ENCODE results near the gene UNC79. TPM values are rescaled to one million over a fixed set of nuclear protein-coding genes. Genes with fewer than 3 reads are reported as not detected.

UNC79 gene
- total RNA-seq, 6 experiments from 2014 or later = 0.02 to 0.08 (median 0.05) TPM

DNA sequence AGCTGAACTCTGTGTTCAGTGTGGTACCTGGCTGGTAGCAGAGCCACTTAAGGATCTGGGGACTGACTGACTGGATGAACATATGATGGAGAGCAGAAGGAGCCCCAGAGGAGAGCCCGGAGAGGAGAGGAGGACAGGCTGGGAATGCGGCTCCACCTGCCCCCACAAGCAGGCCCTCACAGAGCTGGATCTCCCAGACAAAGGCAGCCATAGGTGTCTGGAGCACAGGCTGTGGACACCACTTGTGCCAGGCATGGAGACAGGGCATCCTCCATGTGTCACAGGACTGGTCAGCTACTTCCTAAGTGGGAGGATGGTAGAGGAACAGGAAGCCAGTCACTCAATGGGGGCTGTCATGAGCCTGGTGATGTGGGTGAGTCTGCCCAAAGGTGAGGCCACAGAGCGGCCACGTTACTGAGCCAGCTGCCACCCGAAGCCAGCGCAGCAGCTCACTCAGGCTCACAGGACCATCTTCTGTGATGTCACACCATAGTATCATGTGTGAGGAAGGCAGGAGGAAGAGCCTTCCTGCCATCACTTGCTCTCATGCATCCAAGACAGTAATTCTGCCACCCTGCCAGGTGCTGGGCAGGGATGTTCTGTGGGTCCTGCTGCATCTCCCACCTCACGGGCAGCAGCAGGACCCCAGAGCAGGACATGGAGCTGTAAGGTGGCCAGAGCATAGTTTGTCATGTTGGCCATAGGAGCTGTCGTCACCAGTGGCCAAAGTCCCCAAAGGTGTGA lies 285.4 kb downstream of the UNC79 start:
- no peak for DNase-seq
- H3K27me3 Mint-ChIP-seq (ENCODE audit: insufficient read depth) = peaks cover 4% of the 10 kb centered on the region
- H3K4me3 Mint-ChIP-seq = no peak overlapping the region
- H3K36me3 Mint-ChIP-seq (ENCODE audit: low read depth) = no peaks in the 10 kb centered on the region
- TF ChIP-seq, protein P1, sequence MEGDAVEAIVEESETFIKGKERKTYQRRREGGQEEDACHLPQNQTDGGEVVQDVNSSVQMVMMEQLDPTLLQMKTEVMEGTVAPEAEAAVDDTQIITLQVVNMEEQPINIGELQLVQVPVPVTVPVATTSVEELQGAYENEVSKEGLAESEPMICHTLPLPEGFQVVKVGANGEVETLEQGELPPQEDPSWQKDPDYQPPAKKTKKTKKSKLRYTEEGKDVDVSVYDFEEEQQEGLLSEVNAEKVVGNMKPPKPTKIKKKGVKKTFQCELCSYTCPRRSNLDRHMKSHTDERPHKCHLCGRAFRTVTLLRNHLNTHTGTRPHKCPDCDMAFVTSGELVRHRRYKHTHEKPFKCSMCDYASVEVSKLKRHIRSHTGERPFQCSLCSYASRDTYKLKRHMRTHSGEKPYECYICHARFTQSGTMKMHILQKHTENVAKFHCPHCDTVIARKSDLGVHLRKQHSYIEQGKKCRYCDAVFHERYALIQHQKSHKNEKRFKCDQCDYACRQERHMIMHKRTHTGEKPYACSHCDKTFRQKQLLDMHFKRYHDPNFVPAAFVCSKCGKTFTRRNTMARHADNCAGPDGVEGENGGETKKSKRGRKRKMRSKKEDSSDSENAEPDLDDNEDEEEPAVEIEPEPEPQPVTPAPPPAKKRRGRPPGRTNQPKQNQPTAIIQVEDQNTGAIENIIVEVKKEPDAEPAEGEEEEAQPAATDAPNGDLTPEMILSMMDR (IDR thresholded peaks at IDR 0.05) = no peak
- H3K27ac Mint-ChIP-seq = no peak overlapping the region
- peaks cover 44% of the 10 kb centered on the region for H3K9me3 Mint-ChIP-seq
- H3K4me1 Mint-ChIP-seq (ENCODE audit: low read depth) = no peaks in the 10 kb centered on the region

- TF ChIP-seq, protein P1 (IDR thresholded peaks at IDR 0.05) = no peak
- DNase-seq = no peak
- Mint-ChIP-seq H3K27ac (no peak overlapping the region), H3K36me3 (ENCODE audit: low read depth) (no peaks in the 10 kb centered on the region), H3K4me3 (no peak overlapping the region), H3K4me1 (ENCODE audit: low read depth) (no peaks in the 10 kb centered on the region), H3K27me3 (ENCODE audit: insufficient read depth) (peaks cover 4% of the 10 kb centered on the region), H3K9me3 (peaks cover 48% of the 10 kb centered on the region)
Measured at GRCh38 chr14:93716746-93717667, 286.3 kb downstream of the UNC79 start.

DNA sequence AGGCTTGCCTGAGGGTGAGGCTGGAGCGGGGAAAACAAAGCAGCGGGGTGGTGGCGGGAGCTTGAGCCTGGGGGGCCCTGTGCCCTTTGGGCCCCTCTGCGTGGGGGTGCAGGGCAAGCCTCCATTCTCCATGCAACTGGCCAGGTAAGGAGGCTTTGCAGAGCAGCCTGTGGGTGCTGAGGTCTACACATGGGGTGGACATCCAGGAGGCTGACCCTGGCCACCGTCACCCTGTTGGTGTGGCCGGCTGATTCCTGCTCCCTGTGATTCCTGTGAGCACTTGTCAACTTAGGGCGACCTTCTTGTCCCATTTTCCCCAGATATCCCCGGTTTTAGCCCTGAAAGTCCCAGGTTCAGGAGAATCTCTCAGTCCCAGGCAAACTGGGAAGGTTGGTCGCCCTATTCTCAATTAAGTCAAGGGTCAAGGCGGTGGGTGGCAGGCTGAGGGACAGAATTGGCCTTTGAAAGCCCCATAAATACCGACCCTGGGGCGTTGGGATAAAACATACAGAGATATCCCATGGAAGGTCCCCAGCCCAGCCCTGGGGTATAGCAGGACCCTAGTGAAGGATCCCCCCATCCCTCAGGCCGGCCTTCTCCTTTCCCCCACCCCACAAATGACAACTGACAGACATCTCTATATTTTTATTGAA lies 287.1 kb downstream of the UNC79 start:
- Mint-ChIP-seq H3K4me1 (ENCODE audit: low read depth) (no peaks in the 10 kb centered on the region), H3K27me3 (ENCODE audit: insufficient read depth) (peaks cover 3% of the 10 kb centered on the region), H3K36me3 (ENCODE audit: low read depth) (no peaks in the 10 kb centered on the region), H3K4me3 (no peak overlapping the region), H3K9me3 (peaks cover 50% of the 10 kb centered on the region), H3K27ac (no peak overlapping the region)
- DNase-seq = no peak
- TF ChIP-seq, protein P1 (IDR thresholded peaks at IDR 0.05) = no peak

DNA sequence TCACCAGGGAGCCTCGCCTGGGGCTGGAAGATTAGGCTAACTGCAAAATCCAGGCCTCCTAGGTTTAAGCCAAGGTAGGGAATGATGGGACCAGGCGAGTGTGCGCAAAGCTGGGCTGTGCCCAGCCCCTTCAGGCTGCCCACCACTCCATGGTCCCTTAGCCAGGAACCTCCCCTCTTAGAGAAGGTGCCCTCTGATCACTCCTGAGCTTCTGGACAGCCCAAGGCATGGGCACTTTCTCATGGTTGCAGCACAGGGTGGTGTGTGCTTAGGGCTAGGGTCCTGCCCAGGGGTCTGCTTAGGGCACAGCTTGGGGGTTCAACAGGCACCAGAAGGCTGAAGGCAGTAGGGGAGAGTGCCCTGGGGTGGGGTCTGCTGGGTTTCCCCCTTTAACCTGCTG lies 288.5 kb downstream of the UNC79 start:
- no peaks in the 10 kb centered on the region for H3K36me3 Mint-ChIP-seq (ENCODE audit: low read depth)
- H3K4me3 Mint-ChIP-seq = no peak overlapping the region
- TF ChIP-seq, protein P1 (IDR thresholded peaks at IDR 0.05) = no peak
- no peaks in the 10 kb centered on the region for H3K4me1 Mint-ChIP-seq (ENCODE audit: low read depth)
- peaks cover 47% of the 10 kb centered on the region for H3K9me3 Mint-ChIP-seq
- no peak overlapping the region for H3K27ac Mint-ChIP-seq
- peaks cover 3% of the 10 kb centered on the region for H3K27me3 Mint-ChIP-seq (ENCODE audit: insufficient read depth)
- no peak for DNase-seq

DNA sequence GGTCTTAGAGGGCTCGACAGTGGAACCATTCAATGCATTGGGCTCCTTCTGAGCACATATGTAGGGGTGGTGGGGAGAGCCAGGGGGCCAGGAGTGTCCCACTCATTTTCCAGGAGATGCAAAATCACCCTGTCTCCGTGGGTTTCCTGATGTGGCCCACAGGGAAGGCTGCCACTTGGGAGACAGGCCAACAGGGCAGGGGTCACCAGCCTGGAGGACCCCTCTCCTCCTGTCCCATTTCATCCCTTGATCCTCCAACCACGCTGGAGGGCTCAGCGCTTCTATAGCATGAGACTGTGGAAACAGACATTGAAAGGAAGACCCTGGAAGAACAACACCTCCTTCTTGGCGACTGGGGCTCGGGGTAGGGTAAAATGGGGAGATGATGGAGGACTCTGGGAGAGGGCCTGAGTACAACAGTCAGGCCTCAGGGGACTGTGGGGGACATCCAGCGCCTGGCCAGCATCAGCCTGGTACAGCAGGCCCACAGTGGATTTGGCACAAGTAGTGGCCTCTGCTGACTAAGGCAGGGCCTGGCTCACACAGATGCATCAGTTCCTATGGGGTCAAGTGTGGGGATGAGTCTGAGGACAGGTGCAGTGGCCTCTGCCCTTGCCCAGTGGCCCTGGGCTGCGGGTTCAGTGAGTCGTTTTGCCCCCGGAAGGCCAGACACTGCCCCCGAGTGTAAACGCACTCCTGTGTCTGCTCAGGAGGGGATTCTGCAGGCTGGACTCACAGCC lies 289.5 kb downstream of the UNC79 start:
- TF ChIP-seq, protein P1 (IDR thresholded peaks at IDR 0.05) = no peak
- no peak for DNase-seq
- Mint-ChIP-seq H3K36me3 (ENCODE audit: low read depth) (0 out of 2 replicates have a peak, but pooled peaks cover 4% of the 10 kb centered on the region), H3K9me3 (peaks cover 37% of the 10 kb centered on the region), H3K27ac (no peak overlapping the region), H3K4me3 (no peak overlapping the region), H3K27me3 (ENCODE audit: insufficient read depth) (peaks cover 3% of the 10 kb centered on the region), H3K4me1 (ENCODE audit: low read depth) (no peaks in the 10 kb centered on the region)

Measured in HFFc6 (cell line).